Activated CD4-positive, alpha-beta T cell treated with anti-CD3 and anti-CD28 coated beads, Interleukin-2, Interleukin-4, amounts not matched to agents 100 ng/mL and 50 ng/mL, durations not matched to agents 16 hours and 8 hours (primary cell): Measurements from ENCODE around the gene PRMT5.
A peak's percentile ranks its signal among the peaks of the same experiment; 100 is the strongest.
"Not testable (repeated sequence)": the region's sequence is repeated elsewhere in the genome, so short reads cannot be mapped to it uniquely, and the experiment has no call there.

Experiments used
- DNase-seq: peaks from one replicate; pipeline ENCODE4 v3.0.0-alpha.2; 2020; ENCODE audit warnings: low spot score

PRMT5 gene

DNA sequence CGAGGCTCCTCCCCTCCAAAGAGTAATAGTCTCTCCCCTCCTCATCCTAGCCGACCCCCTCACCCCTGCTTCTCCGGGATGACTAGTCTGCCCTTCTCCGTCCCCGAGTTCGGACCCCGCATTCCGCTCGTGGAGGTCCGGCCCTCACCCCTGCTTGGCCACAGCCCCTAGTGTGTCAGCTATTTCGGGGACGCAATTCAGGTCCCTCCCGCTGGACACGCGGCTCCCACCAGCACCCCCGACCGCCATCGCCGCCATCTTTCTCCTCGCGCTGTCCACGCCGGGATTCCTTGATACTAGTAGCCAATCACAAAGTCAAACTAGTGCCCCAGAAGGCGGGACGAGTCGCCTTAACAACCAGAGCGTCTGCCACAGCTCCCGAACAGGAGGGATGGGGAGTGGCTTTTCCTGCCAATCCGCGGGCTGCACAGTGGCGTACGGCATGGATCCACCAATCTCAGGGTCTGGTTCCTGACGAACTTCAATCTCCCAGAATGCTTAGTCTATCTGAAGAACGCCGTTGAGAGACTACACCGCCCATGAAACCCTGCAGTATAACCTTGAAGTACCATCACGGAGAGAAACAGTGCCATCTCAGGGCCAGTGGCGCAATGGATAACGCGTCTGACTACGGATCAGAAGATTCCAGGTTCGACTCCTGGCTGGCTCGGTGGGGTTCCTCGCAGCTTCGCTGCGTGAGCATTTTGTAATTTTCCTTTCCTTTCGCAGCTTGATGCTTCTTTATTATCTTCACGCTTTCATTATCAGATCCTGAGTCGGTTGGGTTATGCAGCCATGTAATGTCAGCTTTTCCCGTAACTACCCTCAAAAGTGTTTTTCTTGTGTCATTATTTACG, at the start of gene PRMT5:
PRMT5 (minus strand) TSS at position 273 of the 857 bp plus-strand sequence; CDS start at position 258, 15 bp downstream.
- DNase-seq = peak; percentile 99

DNA sequence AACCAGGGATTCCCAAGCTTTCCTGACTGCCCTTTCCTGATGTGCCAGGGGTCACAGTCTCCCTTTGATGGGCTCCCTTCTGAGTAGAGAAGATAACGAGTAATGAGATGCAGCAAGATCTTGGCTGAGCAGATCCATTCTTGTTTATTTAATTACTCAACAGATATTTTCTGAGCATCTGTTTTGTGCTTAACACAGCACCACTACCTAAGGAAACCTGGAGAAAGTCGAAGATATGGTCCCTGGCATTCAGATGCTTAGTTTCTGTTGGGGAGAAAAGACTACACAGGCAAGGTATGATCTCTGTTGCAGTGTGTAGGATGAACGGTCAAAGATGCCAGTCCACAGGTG, 49.3 kb upstream of the PRMT5 start:
- no peak for DNase-seq

DNA sequence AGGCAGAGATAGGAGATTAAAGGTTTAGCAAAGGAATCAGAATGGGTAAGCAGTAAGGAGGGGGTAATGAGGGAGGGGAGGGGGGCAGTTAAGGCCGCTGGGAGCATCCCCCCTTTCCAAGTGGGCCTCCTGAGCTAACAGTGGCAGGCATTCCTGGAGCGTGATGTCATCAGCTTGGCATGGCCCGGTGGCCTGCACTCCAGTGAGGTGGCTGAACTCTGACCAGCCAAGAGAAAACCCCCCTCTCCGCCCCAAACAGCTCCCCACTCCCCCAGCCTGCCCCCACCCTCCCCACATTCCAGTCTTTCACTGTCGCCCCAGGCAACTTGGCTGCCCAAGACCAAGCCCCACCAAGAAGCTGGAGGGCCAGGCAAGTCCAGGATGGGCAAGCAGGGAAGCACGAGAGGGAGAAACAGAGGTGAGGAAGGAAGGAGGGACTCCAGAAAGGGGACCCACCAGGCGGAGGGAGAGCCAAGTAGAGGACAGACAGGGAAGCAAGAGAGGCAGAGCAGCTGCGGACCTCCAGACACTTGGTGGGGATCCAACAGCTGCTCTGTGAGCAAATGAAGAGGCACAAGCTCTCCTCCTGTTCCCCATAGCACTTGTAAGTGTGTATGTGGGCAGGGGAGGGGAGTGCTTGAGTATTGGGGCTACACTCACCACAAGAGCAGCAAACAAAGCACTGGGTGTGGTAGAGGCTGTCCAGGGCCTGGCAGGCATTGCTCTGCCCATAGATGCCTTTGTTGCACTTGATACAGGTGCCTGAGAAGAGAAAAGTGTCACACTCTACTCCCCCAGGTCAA, 48.7 kb upstream of the PRMT5 start:
- no peak for DNase-seq

DNA sequence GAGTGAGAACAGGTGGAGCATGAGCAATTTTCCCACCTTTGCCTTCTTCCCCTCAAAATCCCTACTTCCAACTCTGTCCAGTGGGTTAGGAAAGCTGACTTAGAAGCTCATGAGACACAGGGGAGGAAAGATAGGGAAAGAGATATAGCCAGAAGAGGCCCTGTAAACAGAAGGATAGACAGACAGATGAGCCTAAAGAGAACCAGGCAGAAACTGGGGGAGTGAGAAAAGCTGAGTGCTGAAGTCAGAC, 48.2 kb upstream of the PRMT5 start:
- DNase-seq = no peak

DNA sequence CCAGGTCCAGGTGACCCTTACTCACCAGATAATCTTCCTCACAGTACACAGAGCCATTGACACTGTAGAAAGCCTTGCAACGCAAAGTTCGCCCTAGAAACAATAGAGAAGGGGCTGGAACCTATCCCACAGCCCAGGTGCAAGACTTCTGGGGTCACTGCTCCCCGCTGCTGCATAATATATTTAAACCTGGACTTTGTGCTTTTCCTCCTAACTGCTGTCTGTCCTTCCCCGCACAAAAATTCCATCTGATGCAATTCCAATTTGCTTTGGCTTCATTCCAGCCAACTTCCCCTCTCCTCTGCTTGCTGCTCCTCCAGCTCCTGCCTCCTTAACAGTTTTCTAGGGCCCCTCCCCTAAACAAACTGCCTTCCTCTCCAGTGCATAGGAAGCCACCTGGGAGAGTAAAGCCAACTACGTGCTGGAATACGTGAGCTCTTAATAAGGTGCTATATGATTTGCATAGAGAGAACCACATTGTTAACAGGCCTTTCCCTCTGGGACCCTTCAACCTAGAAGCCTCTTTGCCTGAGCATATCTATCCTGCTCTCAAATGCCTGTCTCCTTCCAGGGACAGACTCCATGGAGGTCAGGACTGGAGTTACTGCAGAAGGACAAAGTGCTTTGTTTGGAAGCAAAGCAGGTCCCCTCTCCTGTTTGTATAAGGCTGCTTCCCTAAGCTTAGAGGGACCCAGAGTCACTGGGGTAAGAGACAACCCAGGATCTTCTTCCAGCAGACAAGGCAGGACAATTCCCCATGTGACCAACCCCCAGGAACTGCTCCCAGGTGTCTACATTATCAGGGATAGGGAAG, 47.7 kb upstream of the PRMT5 start:
- DNase-seq = no peak

DNA sequence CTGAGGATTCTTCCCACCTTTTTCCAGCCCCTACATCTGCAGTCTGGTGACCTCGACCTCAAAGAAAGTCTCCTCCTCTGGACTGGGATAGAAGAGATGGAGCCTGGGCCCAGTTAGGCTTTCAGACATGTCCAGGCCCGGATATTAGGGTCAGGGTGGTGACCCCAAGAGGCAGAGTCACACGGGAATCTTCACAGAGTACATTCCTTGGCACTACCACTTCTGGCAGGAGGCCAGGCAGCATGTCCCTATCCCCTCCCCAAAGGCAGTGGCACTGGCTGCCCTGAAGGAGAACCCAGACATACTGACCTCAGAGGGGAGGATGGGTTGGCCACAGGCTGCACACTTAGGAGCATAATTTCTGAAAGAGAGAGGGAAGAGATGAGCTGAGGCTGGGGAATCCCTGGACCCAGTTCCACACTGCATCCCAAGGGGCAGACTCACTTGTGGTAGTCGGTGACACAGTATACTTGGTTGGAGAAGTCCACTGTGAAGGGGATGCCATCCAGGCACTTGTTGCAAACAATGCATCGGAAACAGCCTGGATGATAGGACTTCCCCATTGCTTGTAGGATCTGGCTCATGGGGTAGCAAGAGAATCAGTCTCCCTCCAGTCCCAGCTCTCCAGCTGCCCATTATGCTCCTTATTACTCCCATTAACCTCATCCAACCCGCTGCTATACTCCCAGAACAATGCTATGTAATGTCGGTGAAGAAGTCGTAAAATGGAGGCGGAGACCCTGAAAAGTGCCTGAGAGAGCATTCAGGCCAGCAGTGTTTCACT, 45.5 kb upstream of the PRMT5 start:
- DNase-seq = no peak

DNA sequence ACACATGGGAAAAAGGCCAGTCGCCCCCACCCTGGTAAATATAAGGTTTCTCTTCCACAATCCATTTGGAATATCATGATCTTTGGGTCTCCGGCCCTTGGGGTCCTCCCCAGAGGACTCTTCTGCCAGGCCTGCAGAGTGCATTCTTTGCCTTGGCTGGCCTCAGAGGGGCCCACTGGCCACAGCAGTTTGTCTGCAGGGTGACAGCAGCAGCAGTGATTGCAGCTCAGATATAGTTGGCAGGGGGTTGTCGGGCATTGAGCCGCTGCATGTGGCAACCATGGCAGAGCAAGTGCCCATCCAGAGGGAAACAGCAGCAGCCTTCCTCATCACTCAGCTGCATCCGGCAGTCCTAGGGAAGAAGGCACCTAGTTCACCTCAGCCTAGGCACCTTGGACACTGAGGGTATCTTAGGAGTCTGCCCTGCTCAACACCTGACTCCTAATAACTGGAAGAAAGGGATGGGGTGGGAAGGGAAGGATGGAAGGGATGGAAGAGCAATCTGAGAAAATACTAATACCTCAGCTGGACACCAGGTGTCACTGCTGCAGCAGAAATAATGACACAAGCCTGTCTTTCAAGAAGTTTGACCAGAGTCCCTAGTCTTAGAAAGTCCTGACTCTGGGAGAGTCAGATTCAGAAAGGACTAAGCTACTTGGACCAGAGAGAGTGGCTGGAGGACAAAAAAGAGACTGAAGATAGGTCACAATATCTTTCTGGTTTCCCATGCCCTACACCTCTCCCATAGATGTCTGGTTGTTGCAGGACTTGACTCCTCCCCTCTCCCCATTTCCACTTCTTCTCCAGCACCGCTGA, 44.2 kb upstream of the PRMT5 start:
- DNase-seq = peak; percentile 39

DNA sequence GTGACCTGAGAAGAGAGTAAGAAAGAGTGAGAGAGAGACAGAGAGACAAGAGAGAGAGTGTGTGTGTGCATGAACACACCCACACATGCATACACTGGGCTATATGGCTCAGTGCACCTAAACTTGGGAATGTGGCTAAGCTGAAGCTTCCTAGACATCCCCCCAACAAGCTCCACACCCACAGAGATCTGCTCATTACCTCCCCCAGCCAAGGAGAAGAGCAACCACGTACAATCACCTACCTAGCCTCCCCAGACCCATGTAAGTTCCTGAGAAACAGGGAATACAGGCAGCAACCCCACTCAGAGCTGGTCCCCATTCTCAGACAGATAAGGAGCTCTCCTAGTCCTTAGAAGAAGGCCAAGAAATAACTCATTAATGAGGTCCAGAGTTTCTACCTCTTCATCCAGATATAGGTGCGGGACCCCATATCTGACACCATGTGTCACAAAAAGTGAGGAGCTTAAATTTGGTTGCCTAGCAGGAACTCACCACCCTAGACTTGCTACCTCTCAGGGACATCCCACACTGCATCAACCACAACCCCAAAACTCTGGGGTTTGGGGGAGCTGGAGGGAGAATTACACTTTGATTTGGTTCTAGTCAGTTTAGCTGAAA, 43.2 kb upstream of the PRMT5 start:
- no peak for DNase-seq

DNA sequence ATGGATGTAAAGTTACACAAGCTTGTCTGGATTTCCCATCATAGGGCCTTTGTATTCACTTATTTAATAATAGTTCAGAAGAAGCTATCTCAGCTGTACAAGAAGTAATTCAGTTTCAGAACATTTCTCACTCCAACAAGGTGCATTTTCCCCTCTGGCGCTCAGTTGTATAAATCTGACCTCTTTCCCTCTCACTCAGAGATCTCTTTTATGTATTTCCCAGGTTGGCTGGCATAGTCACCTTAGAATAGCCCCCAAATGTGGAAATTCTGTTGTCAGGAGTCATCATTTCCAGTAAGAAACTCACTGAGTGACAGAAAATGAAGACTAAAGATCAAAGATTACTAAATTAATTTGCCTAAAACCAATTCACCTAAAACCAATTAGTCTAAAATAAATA, 42.0 kb upstream of the PRMT5 start:
- no peak for DNase-seq

DNA sequence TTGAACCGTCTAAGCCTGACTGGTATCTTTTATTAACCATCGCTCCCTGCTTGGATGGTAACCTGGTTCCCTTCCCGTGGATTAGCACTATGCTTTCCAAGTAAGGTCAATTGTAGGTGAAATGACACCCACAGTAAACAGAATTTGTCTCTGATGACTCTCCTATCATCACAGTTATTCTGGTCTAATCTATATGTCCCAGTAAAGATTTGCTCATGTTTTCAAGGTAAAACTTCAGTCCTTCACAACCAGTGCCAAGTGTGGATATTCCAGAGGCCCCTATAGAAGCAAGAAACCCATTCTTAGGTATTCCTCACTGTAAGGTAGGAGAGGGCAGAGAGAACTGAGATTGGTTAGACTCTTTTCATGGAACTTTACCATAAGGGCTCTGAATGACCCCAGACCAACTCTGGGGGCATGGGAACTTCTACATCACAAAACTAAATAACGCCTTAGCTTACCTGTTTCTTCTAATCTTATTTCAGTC, 37.6 kb upstream of the PRMT5 start:
- DNase-seq = no peak

DNA sequence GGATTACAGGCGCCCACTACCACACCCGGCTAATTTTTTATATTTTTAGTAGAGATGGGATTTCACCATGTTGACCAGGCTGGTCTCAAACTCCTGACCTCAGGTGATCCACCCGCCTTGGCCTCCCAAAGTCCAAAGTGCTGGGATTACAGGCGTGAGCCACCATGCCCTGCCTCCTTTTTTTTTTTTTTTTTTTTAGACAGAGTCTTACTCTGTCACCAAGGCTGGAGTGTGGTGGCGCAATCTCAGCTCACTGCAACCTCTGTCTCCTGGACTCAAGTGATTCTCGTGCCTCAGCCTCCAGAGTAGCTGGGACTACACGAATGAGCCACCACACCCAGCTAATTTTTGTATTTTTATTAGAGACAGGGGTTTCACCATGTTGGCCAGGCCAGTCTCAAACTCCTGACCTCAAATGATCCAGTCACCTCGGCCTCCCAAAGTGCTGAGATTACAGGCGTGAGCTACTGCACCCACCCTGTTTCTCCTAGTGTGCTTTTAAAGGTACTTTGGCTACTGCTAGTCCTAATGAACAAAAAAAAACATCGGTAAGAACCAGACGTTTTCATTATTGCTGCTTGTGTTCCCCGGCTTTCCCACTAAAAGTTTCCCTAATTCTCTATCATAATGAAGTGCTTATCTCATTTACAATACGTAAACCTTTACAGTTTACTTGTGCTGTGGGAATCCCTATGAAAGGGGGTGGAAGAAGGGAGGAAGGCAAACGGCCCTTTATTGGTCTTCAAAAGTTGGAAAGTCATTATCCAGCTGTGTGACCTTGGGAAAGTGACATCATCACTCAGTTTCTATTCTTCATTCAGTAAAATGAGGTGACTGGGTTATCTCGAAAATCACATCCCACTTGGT, 37.0 kb upstream of the PRMT5 start:
- DNase-seq = not testable (repeated sequence)

DNA sequence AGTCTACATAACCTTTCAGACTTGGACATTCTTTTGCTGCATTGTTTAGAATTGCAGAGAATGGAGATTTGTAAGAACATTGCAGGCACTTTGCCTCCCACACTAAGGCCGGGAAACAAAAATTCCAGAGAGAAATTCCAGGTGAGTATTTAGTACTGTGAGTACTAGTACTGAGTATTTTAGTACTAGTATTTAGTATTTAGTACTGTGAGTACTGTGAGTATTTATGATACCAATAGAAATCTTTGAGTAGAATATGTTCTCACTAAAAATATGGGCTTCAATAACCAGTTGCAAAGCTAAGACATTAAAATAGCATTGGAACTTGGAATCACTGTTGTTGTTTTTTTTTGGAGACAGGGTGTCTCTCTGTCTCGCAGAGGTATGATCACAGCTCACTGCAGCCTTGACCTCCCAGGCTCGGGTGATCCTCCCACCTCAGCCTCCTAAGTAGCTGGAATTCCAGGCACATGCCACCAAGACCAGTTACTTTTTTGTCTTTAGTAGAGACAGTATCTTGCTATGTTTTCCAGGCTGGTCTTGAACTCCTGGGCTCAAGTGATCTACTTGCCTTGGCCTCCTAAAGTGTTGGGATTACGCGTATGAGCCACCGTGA, 33.0 kb upstream of the PRMT5 start:
- DNase-seq = no peak

DNA sequence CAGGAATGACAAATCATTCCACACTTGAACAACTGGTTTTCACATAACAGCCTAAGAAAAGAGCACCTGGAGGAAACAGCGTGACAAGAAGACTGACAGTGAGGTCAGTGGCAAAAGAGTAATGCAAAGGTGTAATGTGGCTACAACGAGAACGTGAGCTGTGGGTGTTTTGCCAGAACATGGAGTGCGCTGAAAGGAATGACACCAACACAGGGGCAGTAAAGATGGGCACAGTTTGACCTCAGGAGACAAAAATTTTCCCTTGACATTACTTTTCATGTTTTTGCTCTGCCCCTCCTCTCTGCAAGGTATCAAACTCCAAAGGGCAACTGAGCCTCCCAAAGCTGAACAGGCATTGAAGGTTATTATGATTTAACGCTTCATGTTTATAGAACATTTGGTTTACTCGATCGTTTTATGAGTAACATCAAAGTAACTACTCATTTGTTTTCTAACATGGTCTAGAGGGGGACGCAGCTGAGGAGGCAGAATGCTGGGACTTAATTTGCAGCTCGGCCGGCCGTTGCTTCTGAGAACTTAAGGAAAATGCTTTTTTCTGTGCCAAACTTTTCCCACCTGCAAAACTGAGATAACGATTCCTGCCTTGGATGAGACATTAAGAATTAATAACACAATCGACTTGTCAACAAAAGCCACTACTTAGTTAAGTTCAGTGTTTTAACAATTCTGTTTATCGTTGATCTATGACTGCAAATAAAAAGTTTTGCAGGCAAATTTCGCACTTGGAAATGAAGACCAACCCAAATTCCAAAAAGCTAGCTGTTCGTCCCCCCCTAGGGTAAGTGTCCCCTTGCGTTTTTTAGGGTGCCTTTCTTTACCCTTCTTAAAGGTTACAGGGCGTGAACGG, 26.8 kb upstream of the PRMT5 start:
- no peak for DNase-seq

DNA sequence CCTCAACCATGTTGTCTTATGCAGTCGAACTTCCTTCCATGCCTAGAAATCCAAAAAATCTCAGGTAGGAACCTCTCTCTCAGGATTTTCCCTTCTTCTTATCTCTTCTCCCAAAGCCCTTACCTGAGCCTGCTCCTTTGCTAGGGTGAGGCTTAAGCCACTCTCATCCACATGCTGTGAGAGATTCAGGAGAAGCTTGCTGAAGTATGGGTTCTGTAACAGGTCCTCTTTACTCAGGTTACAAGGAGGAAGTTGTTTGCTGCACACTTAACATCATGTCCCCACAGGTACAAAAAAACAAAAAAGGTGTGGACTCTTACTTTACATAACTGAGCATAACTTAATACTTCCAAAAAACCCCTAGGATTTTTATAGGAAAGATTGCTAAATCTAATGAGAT, 23.2 kb upstream of the PRMT5 start:
- DNase-seq = no peak

DNA sequence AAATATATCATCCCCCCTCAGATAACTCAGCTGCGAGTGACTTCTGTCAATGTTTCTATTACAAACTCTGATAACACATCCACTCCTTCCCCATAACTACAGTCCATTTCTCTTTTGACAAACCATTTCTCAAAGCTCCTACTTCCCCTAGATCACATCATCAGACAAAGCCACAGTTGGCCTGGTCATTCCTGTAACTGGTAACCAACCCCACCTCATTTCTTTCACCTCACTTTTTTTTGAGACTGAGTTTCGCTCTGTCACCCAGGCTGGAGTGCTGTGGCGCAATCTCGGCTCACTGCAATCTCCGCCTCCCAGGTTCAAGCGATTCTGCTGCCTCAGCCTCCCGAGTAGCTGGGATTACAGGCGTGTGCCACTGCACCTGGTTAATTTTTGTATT, 22.6 kb upstream of the PRMT5 start:
- DNase-seq = not testable (repeated sequence)

DNA sequence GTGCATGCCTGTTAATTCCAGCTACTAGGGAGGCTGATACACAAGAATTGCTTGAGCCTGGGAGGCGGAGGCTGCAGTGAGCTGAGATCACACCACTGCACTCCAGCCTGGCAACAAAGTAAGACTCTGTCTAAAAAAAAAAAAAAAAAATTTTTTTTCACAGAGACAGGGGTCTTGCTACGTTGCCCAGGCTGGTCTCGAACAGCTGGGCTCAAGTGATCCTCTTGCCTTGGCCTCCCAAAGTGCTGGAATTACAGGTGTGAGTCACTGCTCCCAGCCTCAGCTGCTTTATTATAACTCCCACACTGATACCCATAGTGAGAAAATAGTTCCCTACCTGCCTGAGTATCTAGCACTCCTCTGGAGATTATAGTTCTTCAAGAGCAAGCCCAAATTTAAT, 16.5 kb upstream of the PRMT5 start:
- DNase-seq = no peak

DNA sequence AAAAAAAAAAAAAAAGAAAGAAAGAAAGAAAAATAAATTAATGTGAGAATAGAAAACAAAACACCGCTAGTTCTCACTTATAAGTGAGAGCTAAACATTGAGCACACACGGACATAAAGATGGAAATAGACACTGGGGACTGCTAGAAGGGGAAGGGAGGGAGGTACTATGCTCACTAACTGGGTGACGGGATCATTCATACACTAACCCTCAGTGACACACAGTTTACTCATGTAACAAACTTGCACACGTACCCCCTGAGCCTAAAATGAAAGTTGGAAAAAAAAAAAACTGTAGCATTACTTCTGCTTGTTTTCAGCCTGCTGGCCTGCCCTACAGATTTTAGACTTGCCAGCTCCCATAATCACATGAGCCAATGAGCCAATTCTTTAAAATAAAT, 10.5 kb upstream of the PRMT5 start:
- DNase-seq = no peak

DNA sequence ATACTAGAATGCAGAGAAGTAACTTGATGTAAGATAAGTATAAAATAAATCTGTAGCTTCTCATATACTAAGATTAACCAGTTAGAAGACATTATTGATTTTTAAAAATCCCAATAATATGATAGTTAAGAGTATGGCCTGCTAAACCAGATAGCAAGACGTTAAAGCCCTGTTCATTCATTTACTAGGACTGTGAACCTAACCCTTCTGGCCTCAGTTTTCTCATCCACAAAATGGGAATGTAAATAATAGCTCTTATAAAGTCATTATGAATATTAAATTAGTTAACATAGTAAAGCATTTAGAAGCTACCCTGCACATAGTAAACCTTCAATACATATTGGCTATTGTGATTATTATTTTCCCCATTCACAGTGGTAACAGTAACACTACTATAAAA, 6.0 kb upstream of the PRMT5 start:
- DNase-seq = no peak
